Ishikawa (cell line): Measurements from ENCODE around the gene EIF3L.

ENCODE experiments used
- CEBPB ChIP-seq: IDR thresholded peaks from 2 replicates; pipeline ENCODE4 v1.6.1; 2012
- NFIC ChIP-seq: IDR thresholded peaks from 2 replicates; pipeline ENCODE4 v1.6.1; 2012
- TAF1 ChIP-seq: IDR thresholded peaks from 2 replicates; pipeline ENCODE4 v1.6.1; 2012; ENCODE audit warnings: low read depth, mild to moderate bottlenecking

DNA sequence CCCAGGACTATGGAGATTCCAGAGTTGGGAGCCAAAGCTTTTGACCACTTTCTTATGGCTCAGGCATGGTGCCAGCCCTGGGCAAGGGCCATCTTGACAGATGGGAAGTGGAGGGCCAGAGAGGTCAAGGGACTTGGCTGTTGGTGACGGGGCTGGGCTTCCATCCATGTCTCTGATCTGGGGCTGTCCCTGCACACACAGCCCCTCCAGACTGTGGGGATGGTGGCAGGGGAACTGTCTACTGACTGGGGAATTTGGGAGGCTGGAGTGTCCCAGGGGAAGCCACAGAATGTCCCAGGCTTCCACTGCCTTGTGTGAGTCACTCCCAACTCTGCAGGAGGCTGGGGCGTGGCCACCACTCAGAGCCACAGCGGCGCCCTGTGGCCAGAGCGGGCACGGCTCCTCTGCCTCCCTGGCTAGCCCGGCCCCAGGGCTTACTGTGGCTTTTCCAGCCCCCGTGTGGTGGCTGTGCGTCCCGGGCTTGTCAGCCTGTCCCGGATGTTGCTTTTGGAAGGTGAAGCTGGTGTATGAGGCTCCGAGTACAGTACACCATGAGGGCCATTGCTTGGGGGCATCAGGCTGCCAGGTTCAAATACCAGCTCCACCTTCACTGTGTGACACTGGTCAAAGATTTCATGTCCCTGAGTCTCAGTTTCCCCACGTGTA lies 84.6 kb downstream of the EIF3L start:
- TF ChIP-seq TAF1 (no peak), NFIC (no peak), CEBPB (no peak)
